HG03175 (cell line): Measurements from ENCODE around the gene CCNB2.
"Not testable (repeated sequence)": the region's sequence is repeated elsewhere in the genome, so short reads cannot be mapped to it uniquely, and the experiment has no call there.

Source experiments
- ATAC-seq: cut with Tn5 transposase; IDR thresholded peaks from one replicate; pipeline ENCODE4 v1.9.1; 2021; ENCODE audit warnings: mild to moderate bottlenecking, moderate library complexity; ENCODE audit not compliant: unreplicated experiment

CCNB2 gene

DNA sequence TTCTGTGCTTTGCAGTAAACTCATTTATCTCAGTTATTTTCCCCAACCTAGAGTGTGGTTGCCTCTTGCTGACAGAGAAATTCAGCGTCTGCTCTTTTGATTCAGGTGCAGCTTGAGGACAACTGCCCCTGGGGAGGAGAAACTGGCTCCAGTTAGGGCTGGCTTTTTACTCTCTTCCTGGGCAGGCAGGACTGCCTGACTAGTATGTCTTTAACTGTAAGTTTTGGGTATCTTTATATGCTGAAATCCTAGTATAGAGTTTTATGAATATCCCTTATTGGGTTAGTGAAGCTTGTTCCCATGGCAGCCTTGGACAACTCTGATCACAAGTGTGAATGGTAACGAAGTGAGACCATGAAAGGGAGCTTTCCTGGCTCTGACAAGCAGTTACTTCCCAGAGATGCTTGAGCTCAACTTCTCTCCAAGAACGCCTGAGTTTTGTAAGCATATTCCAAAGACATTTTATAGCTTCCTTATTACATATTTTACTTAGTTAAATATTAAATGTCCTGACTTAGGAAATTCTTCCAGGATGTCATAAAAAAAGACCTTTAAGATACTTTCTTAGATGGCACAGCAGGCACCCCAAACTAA lies 27.1 kb downstream of the CCNB2 start:
- ATAC-seq, result no peak

- no peak for ATAC-seq
Measured at GRCh38 chr15:59133929-59134427, 29.0 kb downstream of the CCNB2 start.

DNA sequence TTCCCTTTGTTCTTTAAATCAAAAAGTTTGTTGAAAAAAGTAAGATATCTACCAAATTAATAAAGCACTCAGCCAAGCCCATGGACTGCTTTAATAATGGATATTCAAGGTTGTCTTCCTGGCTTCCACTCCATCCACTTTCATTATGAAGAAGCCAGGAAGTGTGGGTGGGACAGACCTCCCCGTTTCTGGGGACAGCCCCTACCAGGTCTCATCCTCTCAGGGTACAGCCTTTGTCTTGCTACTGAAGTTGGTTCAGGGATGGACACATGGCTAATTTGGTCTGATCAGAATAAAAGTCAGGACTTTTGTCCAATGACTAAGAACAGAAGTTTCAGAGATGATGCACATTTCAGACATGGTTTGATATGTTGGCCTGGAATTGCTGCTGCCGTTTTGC lies 32.6 kb downstream of the CCNB2 start:
- ATAC-seq, result no peak

GRCh38 chr15:59138243-59138642 lies 33.3 kb downstream of the CCNB2 start:
- ATAC-seq, result peak; percentile 79

GRCh38 chr15:59140422-59141226 lies 35.7 kb downstream of the CCNB2 start:
- ATAC-seq, result no peak

GRCh38 chr15:59143281-59143680 lies 38.3 kb downstream of the CCNB2 start:
- no peak for ATAC-seq

GRCh38 chr15:59144594-59144993 lies 39.6 kb downstream of the CCNB2 start:
- not testable (repeated sequence) for ATAC-seq

DNA sequence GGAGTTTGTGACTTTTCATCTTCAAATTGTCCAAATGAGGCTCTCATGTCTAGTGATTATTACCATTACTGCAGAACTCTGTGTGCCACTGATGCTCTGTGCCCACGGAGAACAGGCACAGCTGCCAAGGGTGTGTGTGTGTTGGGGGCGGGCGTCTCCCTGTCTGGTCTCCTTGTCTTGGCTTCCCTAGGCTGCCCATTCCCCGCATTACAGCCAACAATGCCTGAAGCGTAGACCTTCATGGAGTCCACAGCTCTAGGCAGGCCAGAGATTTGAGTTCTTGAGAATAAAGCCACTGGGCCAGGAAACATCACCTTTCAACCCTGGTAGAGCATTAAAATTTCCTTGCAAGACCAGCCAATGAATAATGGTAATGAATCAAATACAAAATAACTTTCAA lies 42.7 kb downstream of the CCNB2 start:
- ATAC-seq, result no peak

DNA sequence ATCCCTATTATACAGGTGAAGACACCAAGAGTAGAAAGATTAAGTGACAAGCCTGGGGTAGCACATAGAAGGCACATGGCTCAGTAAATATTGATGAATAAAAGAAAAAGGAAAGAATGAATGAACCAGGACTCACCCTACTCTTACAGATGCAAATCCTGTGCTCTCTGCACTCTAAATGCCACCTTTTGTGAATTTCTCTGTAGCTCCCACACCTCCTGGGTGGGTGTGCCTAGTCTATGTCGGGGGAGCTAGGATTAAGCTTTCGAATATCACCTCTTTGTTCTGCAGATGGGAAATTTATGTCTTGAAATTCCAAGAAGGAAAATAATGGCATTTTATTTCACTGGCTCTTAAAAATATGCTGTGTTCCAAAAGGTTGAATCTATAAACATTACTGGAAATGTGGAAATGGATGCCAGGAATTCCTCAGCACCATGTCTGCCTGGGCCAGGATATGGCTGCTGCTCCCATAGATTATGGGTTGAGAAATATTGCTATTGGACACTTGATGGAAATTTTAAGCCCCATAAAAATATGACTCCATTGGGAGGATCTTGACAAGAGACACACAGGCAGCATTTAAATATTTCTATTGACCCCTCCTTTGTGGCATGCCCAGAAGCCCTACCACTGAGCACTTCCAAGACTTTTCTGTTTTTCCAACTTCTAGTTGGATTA lies 43.3 kb downstream of the CCNB2 start:
- no peak for ATAC-seq

DNA sequence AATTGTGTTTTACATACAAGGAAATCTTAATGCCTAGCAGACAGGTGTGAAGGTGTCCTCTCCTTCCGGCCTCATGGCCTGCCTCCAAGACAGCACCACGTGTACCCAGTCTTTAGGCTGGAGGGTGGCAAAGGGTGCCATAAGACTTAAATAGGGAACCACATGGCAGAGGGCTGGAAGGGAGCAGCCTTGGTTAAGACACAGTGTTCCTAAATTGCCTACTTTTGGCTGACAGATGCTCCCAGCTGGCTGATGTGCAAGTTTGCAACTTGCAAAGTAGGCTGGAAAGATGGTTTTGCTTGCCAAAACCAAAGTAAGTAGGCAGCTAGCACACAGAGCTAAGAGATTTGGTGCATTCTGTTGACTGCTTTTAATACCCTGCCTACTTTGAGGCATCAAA lies 45.2 kb downstream of the CCNB2 start:
- no peak for ATAC-seq

DNA sequence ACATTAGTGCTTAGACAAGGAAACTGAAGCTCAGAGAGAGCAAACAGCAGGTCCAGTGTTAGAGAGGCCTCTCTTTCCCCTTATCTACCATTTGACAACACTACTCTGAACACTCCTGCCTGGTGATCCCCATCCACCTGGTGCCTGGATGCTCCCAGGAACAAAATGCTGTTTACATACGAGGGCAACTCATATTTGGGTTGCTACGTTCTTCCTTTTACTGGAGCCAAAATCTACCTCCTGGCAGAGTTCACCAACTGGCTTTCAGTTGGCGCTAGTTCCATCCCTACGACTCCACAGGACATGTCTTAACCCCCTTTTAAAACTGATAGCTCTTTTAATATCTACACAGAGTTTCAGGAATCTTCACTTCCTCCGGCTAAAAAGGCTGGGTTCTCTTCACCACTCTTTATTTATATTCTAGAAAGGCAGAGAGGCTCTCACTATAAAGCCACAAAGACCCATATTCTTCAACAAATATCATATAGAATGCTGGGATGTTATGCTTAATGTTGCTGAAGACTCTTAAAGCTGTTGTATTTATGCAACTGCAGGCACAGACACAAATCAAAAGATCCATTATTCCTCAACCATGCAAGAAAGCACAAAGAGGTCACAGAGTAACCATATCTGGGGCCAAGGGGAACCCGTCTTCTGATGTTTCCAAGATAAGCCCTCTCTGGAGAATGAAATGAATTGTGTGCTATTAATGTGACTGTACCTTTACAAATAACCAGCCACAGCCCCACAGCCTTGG lies 47.9 kb downstream of the CCNB2 start:
- ATAC-seq, result no peak

DNA sequence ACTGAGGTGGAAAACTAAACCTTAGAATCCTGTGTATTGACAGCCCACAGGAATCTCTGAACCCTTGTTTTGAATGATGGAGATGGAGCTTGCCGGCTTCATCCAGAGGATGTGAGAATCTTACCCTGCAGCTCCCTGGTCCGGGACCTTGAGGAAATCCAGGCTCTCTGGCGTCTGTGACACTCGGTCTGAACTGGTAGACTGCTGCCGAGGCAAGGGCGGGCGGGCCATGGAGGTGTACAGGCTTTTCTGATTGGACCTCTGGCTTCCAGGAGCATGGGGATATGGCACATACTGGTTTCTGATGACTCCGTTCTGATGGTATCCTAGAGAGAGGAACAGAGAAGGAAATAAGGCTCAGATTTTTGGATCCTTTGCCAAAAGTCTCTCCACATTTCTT lies 48.5 kb downstream of the CCNB2 start:
- no peak for ATAC-seq

- no peak for ATAC-seq
Measured at GRCh38 chr15:59154243-59154642, 49.3 kb downstream of the CCNB2 start.

GRCh38 chr15:59155431-59155830 lies 50.5 kb downstream of the CCNB2 start:
- no peak for ATAC-seq

DNA sequence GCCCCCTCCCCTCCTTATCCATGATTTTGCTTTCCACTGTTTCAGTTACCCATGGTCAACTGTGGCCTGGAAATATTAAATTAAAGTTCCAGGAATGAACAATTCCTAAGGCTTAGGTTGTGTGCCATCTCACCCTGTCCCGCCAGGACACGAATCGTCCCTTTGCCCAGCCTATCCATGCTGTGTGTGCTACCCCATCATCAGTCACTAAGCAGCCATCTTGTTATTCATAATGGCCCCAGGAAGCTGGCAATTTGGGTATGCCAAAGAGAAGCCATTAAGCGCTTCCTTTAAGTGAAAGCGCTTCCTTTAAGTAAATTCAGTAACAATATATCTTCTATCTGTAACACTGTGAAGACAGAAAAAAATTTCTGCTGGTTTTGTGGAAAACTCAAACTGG lies 52.5 kb downstream of the CCNB2 start:
- no peak for ATAC-seq

- no peak for ATAC-seq
Measured at GRCh38 chr15:59157840-59158700, 53.1 kb downstream of the CCNB2 start.

DNA sequence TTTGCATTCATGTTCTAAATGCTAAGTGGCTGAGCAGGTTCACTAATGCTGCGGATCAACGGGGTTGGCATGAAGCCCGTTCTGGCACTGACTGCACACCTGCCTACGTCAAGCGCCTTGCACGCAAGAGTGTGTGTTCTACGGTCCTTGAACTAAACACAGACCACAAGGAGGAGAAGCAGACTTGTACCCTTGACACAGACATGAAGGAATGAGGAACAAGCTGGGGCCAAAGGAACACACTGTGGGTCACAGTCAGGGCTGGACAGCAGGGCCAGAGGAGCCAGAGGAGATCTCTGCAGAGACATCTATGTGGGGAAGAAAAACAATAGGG lies 53.7 kb downstream of the CCNB2 start:
- ATAC-seq, result no peak

- ATAC-seq, result no peak
Measured at GRCh38 chr15:59159210-59159609, 54.3 kb downstream of the CCNB2 start.

GRCh38 chr15:59160880-59161593 lies 56.1 kb downstream of the CCNB2 start:
- no peak for ATAC-seq

- ATAC-seq, result not testable (repeated sequence)
Measured at GRCh38 chr15:59162080-59162479, 57.1 kb downstream of the CCNB2 start.
